GM12878 (cell line): ENCODE measurements around the gene PLXND1. TPM values are rescaled to one million over a fixed set of nuclear protein-coding genes. Genes with fewer than 3 reads are reported as not detected.

Experiments
- ATAC-seq: fragments of 200-7000 bp; cut with Tn5 transposase; 3 replicates; pipeline ENCODE4 v1.9.1; 2020; ENCODE audit warnings: mild to moderate bottlenecking, moderate library complexity
- BruUV-seq: library from RNA; stranded (reverse); fragments of 400-500 nt; replicated peaks from 2 replicates; lab custom pipeline; 2021; lab: Mats Ljungman, UMichigan
- CTCF ChIA-PET: fragments of 300-600 bp; sonication (Branson Sonifier 250); formaldehyde crosslinking; extraction: SDS; loops from one replicate; lab custom pipeline; 2021; ENCODE audit warnings: inconsistent platforms; lab: Yijun Ruan, JAX
- POLR2A ChIA-PET: fragments of 350-600 bp; formaldehyde crosslinking; extraction: SDS; loops from one replicate; lab custom pipeline; 2021; ENCODE audit warnings: inconsistent platforms; lab: Charles Lee
- RAD21 ChIA-PET: fragments of 300-600 bp; sonication (Branson Sonifier 250); formaldehyde crosslinking; loops from one replicate; lab custom pipeline; 2023; ENCODE audit warnings: antibody characterized with exemption; ENCODE audit not compliant: unreplicated experiment; lab: Charles Lee
- SMC1A ChIA-PET: fragments of 300-600 bp; sonication (Branson Sonifier 250); formaldehyde crosslinking; loops from one replicate; lab custom pipeline; 2023; ENCODE audit not compliant: unreplicated experiment, uncharacterized antibody; lab: Charles Lee
- DNase-seq: peaks from one replicate; pipeline ENCODE4 v3.0.0-alpha.2; 2011; ENCODE audit warnings: low read depth, low spot score
- FAIRE-seq: peaks from 3 replicates; lab custom pipeline; 2011; peaks lifted over from hg19 to GRCh38; lab: Jason Lieb, UNC
- H2AFZ ChIP-seq: 2 replicates; pipeline ENCODE4 v1.6.0; 2011; ENCODE audit warnings: low read depth, low read length, control low read depth; ENCODE audit not compliant: control insufficient read depth
- H3K27ac ChIP-seq: 2 replicates; pipeline ENCODE4 v1.5.1; 2011; ENCODE audit warnings: control low read depth; ENCODE audit not compliant: control insufficient read depth, insufficient read depth
- H3K27me3 ChIP-seq, 2 experiments: replicated peaks in 1 of 2; 2 replicates each; pipeline versions ENCODE4 v1.6.0 to v1.6.1; 2011; ENCODE audit warnings: low read length in 1 of 2; ENCODE audit not compliant: control insufficient read depth in 2 of 2, insufficient read depth in 2 of 2
- H3K36me3 ChIP-seq, 2 experiments: 2 replicates each; pipeline ENCODE4 v1.5.1; 2011; ENCODE audit warnings: low read length in 1 of 2; ENCODE audit not compliant: control insufficient read depth in 2 of 2, insufficient read depth in 2 of 2
- H3K4me1 ChIP-seq: 2 replicates; pipeline ENCODE4 v1.6.1; 2011; ENCODE audit warnings: mild to moderate bottlenecking, low read length, moderate library complexity, mixed read lengths; ENCODE audit not compliant: control insufficient read depth, insufficient read depth
- H3K4me2 ChIP-seq: 2 replicates; pipeline ENCODE4 v1.6.0; 2011; ENCODE audit warnings: control low read depth; ENCODE audit not compliant: control insufficient read depth, insufficient read depth
- H3K4me3 ChIP-seq: fragments of 200-600 bp; sonication (generic); 2 replicates; pipeline ENCODE4 v1.5.1; 2016
- H3K79me2 ChIP-seq: 2 replicates; pipeline ENCODE4 v1.6.0; 2011; ENCODE audit warnings: low read length; ENCODE audit not compliant: control insufficient read depth, insufficient read depth
- H3K9ac ChIP-seq: 2 replicates; pipeline ENCODE4 v1.8.0; 2011; ENCODE audit warnings: low read length, control low read depth, mixed read lengths; ENCODE audit not compliant: control insufficient read depth, insufficient read depth
- H3K9me3 ChIP-seq: replicated peaks from 3 replicates; pipeline ENCODE4 v1.5.1; 2011; ENCODE audit warnings: mild to moderate bottlenecking, low read length; ENCODE audit not compliant: control insufficient read depth, insufficient read depth
- H4K20me1 ChIP-seq: 2 replicates; pipeline ENCODE4 v1.6.0; 2011; ENCODE audit not compliant: control insufficient read depth, insufficient read depth
- ASH2L ChIP-seq: fragments of 300-600, 200-600 bp; sonication (generic); IDR thresholded peaks from 2 replicates; pipeline ENCODE4 v1.6.1; 2017; ENCODE audit warnings: low read depth, mild to moderate bottlenecking, borderline replicate concordance
- CTCF ChIP-seq, 3 experiments: IDR thresholded peaks in 2 of 3; conservative IDR thresholded peaks in 1 of 3; 2 replicates each; pipeline ENCODE4 v1.5.1; 2011; ENCODE audit warnings: low read depth in 3 of 3, low read length in 3 of 3, mild to moderate bottlenecking in 3 of 3, control low read depth in 2 of 3, moderate library complexity in 2 of 3, inconsistent platforms in 1 of 3, mixed read lengths in 1 of 3; ENCODE audit not compliant: control insufficient read depth in 2 of 3, insufficient read depth in 1 of 3; ENCODE audit errors: extremely low read depth in 1 of 3
- GATAD2B ChIP-seq: fragments of 450-650 bp; conservative IDR thresholded peaks from 2 replicates; pipeline ENCODE4 v1.6.1; 2017; ENCODE audit warnings: low read depth, mild to moderate bottlenecking, moderate library complexity
- MTA2 ChIP-seq: fragments of 450-650 bp; IDR thresholded peaks from 2 replicates; pipeline ENCODE4 v1.6.1; 2016; ENCODE audit warnings: low read depth, mild to moderate bottlenecking, moderate library complexity
- PRDM15 ChIP-seq: fragments of 450-650 bp; formaldehyde crosslinking; IDR thresholded peaks from 2 replicates; pipeline ENCODE4 v1.4.0; 2020; ENCODE audit warnings: mild to moderate bottlenecking, moderate library complexity
- WGBS: methylation state at CpG from one replicate; pipeline ENCODE4 v1.1.6; 2016; ENCODE audit warnings: low lambda C conversion rate; ENCODE audit not compliant: insufficient replicate concordance, insufficient coverage; ENCODE audit errors: missing lambda C conversion rate; 5-methylcytosine and 5-hydroxymethylcytosine counted together
- in situ Hi-C: fragments of 300-500 bp; cut with MboI; formaldehyde crosslinking; loops from 9 replicates; pipeline ENCODE4 v1.14.3; 2018; ENCODE audit warnings: mixed read lengths
- intact Hi-C: fragments of 100-400 bp; cut with micrococcal nuclease; formaldehyde crosslinking; loops from one replicate; pipeline ENCODE4 v1.14.2; 2022; ENCODE audit not compliant: unreplicated experiment
- polyA plus RNA-seq, 11 experiments: library from polyadenylated mRNA; depleted of rRNA in 4 of 11; unstranded in 6 of 11; stranded (reverse) in 5 of 11; fragments of >200 nt; fragmentation: Nextera tagmentation in 4 of 11; fragmentation: Illumina TruSeq in 1 of 11; extraction: Ambion mirVana in 4 of 11; extraction: Trizol in 1 of 11; gene quantifications; 1 replicate in 1 of 11; 2 replicates in 10 of 11; pipeline versions ENCODE4 v1.2.1 to v1.2.3, GENCODE V29; 2011 to 2016; ENCODE audit warnings: inconsistent platforms in 2 of 11, missing spikeins in 2 of 11, low read depth in 1 of 11
- total RNA-seq, 4 experiments: library from RNA; depleted of rRNA in 3 of 4; stranded (reverse); fragments of >200 nt in 3 of 4; fragmentation: Illumina TruSeq in 1 of 4; extraction: Trizol in 1 of 4; gene quantifications; 2 replicates each; pipeline versions ENCODE4 v1.2.1 to v1.2.3, GENCODE V29; 2013 to 2021

Gene PLXND1
- total and polyA plus RNA-seq, 10 of the 15 experiments (the other 5 are each of a cell fraction or from before 2014, with no cell fraction given) = 0.01 to 2.3 (median 0.72) TPM; not detected in 7

GRCh38 chr3:129593230-129593594, 13.3 kb downstream of the PLXND1 start:
- Histone ChIP-seq H3K4me1 (peaks cover 4% of the 10 kb centered on the region), H3K9ac (no peak overlapping the region), H3K4me2 (no peak overlapping the region), H3K27me3 (no peaks in the 10 kb centered on the region; a peak in 3 of 4 replicates), H4K20me1 (no peaks in the 10 kb centered on the region), H3K4me3 (no peak overlapping the region), H3K79me2 (no peaks in the 10 kb centered on the region), H2AFZ (no peak overlapping the region), H3K27ac (no peak overlapping the region), H3K9me3 (no peaks in the 10 kb centered on the region), H3K36me3 (no peaks in the 10 kb centered on the region)
- no TSS peak for BruUV-seq
- ChIA-PET SMC1A (no interaction called here), POLR2A (no interaction called here), RAD21 (interaction anchor here (1.0 kb wide), 1 partner anchor 234 kb away, joined by 3 read pairs; no protein-coding TSS in a partner anchor), CTCF (interaction anchor here (1.0 to 1.6 kb wide), 2 partner anchors 56 to 103 kb away, joined by 3 to 5 read pairs; no protein-coding TSS in a partner anchor)
- 69% methylated on average over 8 of the region's 8 CpGs for WGBS
- intact Hi-C loops = no loop called here
- in situ Hi-C loops = no loop called here
- TF ChIP-seq CTCF (IDR thresholded peaks at IDR 0.05 in 2 of 3, conservative IDR thresholded peaks at IDR 0.05 in 1 of 3; ENCODE audit: control insufficient read depth in 2 of 3, extremely low read depth in 1 of 3, insufficient read depth in 1 of 3, low read depth in 3 of 3, low read length in 3 of 3) (0 out of 6 replicates have a peak, but pooled peaks of 2 of the 3 experiments have one; percentile 7 to 8), ASH2L (no peak), MTA2 (no peak), PRDM15 (CRISPR knock-in tag) (no peak), GATAD2B (no peak)
- FAIRE-seq (no peak), DNase-seq (no peak), ATAC-seq (peak; percentile 34; the same call in 2 of the 3 replicates)
